Measurements from ENCODE around the gene NBEAL2.

Gene NBEAL2

GRCh38 chr3:47000198-47000815 is 20.8 kb downstream of the NBEAL2 start:
- DNase-seq (ENCODE audit: low spot score) = peak; percentile 81

GRCh38 chr3:47000922-47001730 is 21.7 kb downstream of the NBEAL2 start:
- no peak for DNase-seq (ENCODE audit: low spot score)

DNA sequence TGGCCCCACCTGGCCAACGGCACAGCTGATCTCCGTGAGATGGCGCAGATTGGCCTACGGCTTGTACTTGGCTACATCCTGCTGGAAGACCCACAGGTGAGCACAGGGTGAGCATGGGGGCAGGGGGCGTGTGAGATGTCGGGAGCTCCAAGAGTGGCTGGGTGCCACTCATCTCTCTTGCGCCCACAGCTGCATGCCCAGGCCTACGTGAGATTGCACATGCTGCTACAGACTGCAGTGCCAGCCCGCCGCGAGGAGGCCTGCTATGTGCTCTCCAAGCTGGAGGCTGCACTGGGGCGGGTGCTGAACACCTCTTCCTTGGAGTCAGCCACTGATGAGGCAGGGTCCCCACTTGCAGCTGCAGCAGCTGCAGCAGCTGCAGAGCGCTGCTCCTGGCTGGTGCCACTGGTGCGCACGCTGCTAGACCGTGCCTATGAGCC is 22.3 kb downstream of the NBEAL2 start:
- no peak for DNase-seq (ENCODE audit: low spot score)

- DNase-seq (ENCODE audit: low spot score) = no peak
These were observed 22.9 kb downstream of the NBEAL2 start for GRCh38 chr3:47002171-47003055.

GRCh38 chr3:47003056-47003410 is 23.6 kb downstream of the NBEAL2 start:
- no peak for DNase-seq (ENCODE audit: low spot score)

GRCh38 chr3:47003461-47004368 is 24.2 kb downstream of the NBEAL2 start:
- no peak for DNase-seq (ENCODE audit: low spot score)

DNA sequence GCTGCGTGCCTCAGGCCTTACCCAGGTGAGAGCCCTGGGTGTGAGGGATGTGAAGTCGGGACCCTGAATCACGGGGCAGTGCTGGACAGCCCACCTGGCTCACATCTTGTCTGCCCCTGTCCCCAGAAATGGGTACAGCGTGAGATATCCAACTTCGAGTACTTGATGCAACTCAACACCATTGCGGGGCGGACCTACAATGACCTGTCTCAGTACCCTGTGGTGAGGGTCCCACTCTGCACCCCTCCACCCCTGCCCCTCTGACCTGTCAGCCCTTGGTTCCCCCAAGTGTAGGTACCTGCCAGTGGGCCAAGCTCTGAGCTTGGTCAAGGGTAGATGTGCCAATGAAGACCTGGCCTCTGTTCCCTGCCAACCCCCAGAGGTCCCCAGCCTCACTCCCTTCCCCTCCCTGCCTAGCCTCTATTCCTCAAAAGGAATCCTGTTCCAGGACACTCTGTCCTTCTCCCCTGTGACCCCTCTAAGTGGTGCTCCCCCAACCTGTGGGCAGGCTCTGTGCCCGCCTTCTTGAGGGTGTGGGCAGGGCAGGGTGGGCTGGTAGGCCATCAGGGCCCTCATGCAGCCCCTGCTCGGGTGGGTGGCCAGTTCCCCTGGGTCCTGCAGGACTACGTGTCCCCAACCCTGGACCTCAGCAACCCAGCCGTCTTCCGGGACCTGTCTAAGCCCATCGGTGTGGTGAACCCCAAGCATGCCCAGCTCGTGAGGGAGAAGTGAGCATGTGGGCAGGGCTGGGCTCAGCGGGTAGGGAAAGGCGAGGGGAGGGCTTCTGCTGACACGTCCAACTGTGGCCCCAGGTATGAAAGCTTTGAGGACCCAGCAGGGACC is 25.1 kb downstream of the NBEAL2 start:
- no peak for DNase-seq (ENCODE audit: low spot score)

GRCh38 chr3:47005212-47006144 is 26.0 kb downstream of the NBEAL2 start:
- no peak for DNase-seq (ENCODE audit: low spot score)

DNA sequence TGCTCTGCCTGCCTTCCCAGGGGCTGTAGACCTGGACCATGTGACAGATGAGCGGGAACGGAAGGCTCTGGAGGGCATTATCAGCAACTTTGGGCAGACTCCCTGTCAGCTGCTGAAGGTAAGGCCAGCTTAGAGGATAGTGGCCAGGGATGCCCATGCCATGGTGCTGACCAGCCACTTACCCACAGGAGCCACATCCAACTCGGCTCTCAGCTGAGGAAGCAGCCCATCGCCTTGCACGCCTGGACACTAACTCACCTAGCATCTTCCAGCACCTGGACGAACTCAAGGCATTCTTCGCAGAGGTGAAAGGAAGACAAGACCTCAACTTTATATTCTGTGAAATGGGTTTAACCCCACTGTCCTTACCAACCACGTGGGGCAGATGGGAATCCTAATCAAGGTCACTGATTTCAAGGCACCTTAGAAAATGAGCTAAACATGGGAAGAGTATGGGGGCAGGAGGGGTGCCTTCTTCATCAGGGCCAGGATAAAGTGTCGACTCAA is 26.7 kb downstream of the NBEAL2 start:
- no peak for DNase-seq (ENCODE audit: low spot score)

GRCh38 chr3:47007001-47007400 is 27.5 kb downstream of the NBEAL2 start:
- DNase-seq (ENCODE audit: low spot score) = no peak

- DNase-seq (ENCODE audit: low spot score) = no peak
These were observed 28.2 kb downstream of the NBEAL2 start for GRCh38 chr3:47007482-47008233.

DNA sequence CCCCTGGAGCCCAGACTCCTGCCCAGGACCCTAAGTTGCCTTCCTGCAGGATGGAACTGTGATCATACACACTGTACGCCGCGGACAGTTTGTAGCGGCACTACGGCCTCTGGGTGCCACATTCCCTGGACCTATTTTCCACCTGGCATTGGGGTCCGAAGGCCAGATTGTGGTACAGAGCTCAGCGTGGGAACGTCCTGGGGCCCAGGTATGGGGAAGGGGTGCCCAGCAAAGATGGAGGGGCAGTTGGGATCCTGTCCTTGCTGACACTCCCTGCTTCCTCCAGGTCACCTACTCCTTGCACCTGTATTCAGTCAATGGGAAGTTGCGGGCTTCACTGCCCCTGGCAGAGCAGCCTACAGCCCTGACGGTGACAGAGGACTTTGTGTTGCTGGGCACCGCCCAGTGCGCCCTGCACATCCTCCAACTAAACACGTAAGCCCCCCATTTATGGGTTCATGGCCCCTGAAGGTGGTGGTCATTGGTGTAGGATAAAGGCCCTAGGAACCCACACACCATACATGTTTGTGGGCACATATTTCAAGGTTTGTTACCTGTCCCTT is 28.8 kb downstream of the NBEAL2 start:
- DNase-seq (ENCODE audit: low spot score) = no peak

GRCh38 chr3:47008851-47009224 is 29.4 kb downstream of the NBEAL2 start:
- no peak for DNase-seq (ENCODE audit: low spot score)

DNA sequence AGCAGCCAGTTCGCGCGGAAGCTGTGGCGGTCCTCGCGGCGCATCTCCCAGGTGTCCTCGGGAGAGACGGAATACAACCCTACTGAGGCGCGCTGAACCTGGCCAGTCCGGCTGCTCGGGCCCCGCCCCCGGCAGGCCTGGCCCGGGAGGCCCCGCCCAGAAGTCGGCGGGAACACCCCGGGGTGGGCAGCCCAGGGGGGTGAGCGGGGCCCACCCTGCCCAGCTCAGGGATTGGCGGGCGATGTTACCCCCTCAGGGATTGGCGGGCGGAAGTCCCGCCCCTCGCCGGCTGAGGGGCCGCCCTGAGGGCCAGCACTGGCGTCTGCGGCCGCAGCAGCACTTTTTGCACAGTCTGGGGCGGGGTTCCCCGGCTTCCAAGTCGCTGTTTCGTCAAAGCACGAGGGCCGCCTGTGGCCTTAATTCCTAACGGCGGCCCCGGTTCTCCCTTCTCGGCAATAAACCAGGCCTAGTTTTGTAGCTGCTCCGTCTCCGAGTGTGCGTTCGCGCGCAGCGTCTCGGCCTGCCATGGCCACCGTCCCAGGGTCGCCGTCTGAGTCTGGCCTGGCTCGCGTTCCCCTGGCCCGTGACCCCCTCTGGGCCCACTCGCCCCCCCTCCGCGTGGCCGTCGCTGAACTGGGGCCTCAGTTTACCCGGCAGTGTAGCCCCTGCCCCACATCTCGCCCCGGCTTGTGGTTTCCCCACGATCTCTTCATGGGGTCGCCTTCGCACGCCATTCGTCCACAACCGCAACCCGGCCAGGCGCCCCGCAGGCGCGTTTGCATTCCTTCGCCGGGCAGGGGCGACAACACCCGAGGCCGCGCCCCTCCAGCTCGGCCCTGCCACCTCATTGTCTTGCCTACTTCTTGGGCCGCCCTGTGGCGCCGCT is 30.0 kb downstream of the NBEAL2 start:
- DNase-seq (ENCODE audit: low spot score) = peak; percentile 99

DNA sequence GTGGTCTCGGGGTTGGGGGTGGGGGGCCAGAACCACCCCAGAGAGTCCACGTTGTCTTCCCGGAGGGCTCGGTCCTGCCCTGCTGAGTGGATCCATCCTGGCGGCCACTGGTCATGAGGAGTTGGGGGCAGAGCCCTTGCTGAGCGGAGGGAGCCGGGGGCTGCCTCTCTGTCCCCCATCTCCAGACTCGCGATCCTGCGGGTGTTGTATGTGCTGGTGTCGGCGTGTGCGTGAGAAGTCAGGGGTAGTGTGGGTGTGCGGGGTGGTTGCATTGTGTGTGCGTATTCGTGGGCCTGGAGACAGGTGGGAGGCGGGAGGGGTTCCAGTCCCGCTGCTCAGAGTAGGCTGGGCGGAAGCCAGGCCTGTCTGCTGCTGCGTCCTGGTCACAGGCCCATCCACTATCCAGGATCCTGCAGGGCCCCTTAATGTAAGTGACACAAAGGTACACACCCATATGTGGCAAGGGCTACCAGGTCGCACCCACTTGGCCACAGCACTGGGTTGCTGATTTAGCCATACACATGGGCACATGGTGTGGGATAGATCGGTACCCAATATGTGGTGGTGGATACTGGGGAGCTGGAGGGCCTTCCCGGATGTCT is 30.7 kb downstream of the NBEAL2 start:
- no peak for DNase-seq (ENCODE audit: low spot score)

GRCh38 chr3:47010910-47011309 is 31.4 kb downstream of the NBEAL2 start:
- DNase-seq (ENCODE audit: low spot score) = no peak

GRCh38 chr3:47011371-47011770 is 31.9 kb downstream of the NBEAL2 start:
- no peak for DNase-seq (ENCODE audit: low spot score)

Measured in hepatic stellate cell (primary cell).